Activated CD8-positive, alpha-beta memory T cell treated with anti-CD3 and anti-CD28 coated beads, Interleukin-2, amount 10 ng/mL, durations not matched to agents 7 days and 5 days (primary cell): Measurements from ENCODE around the gene SNRNP27. TPM values are rescaled to one million over a fixed set of nuclear protein-coding genes. Genes with fewer than 3 reads are reported as not detected.
"Not testable (repeated sequence)": the region's sequence is repeated elsewhere in the genome, so short reads cannot be mapped to it uniquely, and the experiment has no call there.

Experiments
- ATAC-seq: fragments of 150-1000 bp; cut with Tn5 transposase; one replicate; pipeline ENCODE4 v1.10.0; 2021; ENCODE audit warnings: moderate library complexity
- CTCF ChIA-PET: fragments of 350-600 bp; sonication (Branson Sonifier 250); formaldehyde crosslinking; loops from one replicate; lab custom pipeline; 2021; ENCODE audit warnings: antibody characterized with exemption; lab: Charles Lee
- DNase-seq: peaks from one replicate; pipeline ENCODE4 v3.0.0-alpha.2; 2020
- H3K27ac Mint-ChIP-seq: one replicate; pipeline ENCODE4 v1.8.0; 2021; ENCODE audit warnings: mild to moderate bottlenecking, mixed read lengths
- H3K27me3 Mint-ChIP-seq: one replicate; pipeline ENCODE4 v1.8.0; 2021; ENCODE audit warnings: mixed read lengths
- H3K36me3 Mint-ChIP-seq: one replicate; pipeline ENCODE4 v1.8.0; 2021; ENCODE audit warnings: mild to moderate bottlenecking, mixed read lengths
- H3K4me1 Mint-ChIP-seq: one replicate; pipeline ENCODE4 v1.8.0; 2021; ENCODE audit warnings: mixed read lengths
- H3K4me3 Mint-ChIP-seq: one replicate; pipeline ENCODE4 v1.8.0; 2021; ENCODE audit warnings: mild to moderate bottlenecking, moderate library complexity, mixed read lengths
- H3K9me3 Mint-ChIP-seq: one replicate; pipeline ENCODE4 v1.8.0; 2022; ENCODE audit warnings: low read depth, mixed read lengths
- total RNA-seq, 2 experiments: library from RNA; stranded (reverse); gene quantifications; one replicate each; pipeline ENCODE4 v1.2.3, GENCODE V29; 2021

Gene SNRNP27
- total RNA-seq, 2 experiments from 2014 or later = 54.6 to 60.0 TPM

DNA sequence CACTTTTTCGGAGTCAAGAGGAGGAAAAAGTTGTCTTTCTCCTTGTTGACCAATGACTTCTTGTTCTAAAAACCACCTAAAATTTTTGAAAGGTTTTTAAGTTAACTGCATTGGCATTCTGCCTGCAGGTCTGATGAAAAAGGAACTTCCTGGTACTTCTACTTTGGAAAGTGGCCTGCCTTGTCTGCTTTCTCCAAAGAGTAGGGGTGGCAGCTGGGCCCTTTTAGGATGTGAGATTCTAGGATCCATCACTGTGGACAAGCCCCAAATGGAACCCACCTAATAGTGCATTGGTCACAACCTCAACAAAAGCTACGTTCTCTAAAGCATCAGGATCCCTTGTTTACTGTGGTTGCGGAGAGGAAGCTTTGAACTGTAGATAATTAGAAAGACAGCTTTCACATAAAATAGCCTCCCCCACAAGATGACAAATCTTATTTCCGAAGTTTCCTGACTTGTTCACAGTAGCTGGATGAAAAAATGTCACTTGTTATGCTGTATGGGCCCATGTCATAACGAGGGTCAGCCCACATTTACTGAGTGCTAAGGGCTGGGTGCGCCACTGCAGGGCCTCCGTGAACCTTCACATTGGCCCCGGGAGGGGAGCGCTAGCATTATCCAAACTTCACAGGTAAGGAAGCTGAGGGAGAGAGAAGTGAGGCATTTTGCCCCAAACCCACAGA is 50.2 kb downstream of the SNRNP27 start:
- Mint-ChIP-seq H3K9me3 (no peaks in the 10 kb centered on the region), H3K27ac (no peak overlapping the region), H3K27me3 (no peaks in the 10 kb centered on the region), H3K4me3 (no peak overlapping the region), H3K4me1 (peaks cover 40% of the 10 kb centered on the region), H3K36me3 (peaks cover 32% of the 10 kb centered on the region)
- DNase-seq = peak; percentile 36
- no peak for ATAC-seq
- CTCF ChIA-PET = interaction anchor here (1.4 kb wide), 1 partner anchor 32 kb away, joined by 3 read pairs; no protein-coding TSS in a partner anchor

DNA sequence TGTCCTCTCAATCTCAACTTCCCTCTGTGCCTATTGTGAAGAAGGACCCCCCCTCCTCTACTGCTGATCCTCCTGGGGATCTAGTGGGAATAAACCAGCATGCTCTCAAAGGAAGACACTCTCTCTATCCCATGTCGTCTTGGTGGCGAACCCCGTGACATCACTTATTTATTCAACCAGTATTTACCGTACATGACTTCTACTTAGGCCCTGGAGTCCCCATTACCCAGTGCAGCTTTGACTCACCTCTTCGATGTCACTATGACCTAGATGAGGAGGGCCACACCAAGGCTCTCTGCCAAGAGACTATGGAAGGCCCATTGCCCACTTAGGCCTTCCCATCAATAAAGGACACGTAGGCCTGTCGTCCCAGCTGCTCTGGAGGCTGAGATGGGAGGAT is 51.0 kb downstream of the SNRNP27 start:
- peak overlapping the region; percentile 31 for H3K27ac Mint-ChIP-seq
- CTCF ChIA-PET = interaction anchor here (1.4 to 2.7 kb wide), 3 partner anchors 10 to 125 kb away, joined by 3 to 17 read pairs (median 10); no protein-coding TSS in a partner anchor
- peaks cover 41% of the 10 kb centered on the region for H3K4me1 Mint-ChIP-seq
- H3K4me3 Mint-ChIP-seq = no peak overlapping the region
- peaks cover 26% of the 10 kb centered on the region for H3K36me3 Mint-ChIP-seq
- ATAC-seq (no peak), DNase-seq (peak; percentile 36)
- no peaks in the 10 kb centered on the region for H3K9me3 Mint-ChIP-seq
- no peaks in the 10 kb centered on the region for H3K27me3 Mint-ChIP-seq

DNA sequence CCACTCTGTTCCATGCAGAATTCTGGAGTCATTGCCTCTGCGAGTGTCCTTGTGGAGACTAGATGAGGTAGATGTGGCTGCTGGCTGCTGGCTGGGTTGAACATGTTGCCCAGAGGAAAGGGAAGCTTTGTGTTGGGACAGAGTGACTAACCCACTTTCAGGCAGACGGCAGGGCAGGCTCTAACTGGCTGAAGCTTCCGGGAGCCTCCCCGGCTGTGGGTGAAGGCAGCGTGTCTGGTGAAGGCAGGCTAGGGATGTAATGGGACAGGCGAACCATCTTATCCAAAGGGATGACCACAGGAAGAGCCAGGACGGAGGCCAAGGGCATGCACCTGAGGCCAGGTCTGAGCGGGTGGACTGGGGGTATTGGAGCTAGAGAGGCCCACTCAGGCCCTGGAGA is 51.7 kb downstream of the SNRNP27 start:
- Mint-ChIP-seq H3K4me3 (no peak overlapping the region), H3K4me1 (peaks cover 41% of the 10 kb centered on the region), H3K27me3 (no peaks in the 10 kb centered on the region), H3K27ac (peak overlapping the region; percentile 93), H3K36me3 (peaks cover 23% of the 10 kb centered on the region), H3K9me3 (no peaks in the 10 kb centered on the region)
- DNase-seq (peak; percentile 33), ATAC-seq (no peak)
- CTCF ChIA-PET = interaction anchor here (1.4 to 2.7 kb wide), 3 partner anchors 11 to 124 kb away, joined by 3 to 17 read pairs (median 10); no protein-coding TSS in a partner anchor

DNA sequence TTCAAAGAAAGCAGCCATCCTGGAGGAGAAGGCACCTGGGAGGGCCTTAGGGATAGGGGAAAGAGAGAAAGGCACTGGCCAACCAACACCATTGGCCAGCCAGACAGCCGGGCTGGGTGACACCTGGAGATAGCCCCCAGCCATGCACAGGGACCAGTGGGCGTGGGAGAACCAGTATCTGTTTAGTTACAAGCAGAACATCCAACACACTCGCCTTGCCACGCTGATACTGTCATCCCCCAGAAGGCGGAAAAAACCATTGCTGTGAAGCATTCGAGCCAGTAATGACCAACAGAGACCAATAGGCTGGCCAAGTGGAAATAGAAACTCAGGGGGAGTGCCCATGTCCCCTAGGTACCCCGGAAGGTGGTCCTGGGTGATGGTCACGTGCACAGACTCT is 52.2 kb downstream of the SNRNP27 start:
- ATAC-seq = no peak
- peaks cover 41% of the 10 kb centered on the region for H3K4me1 Mint-ChIP-seq
- H3K4me3 Mint-ChIP-seq = no peak overlapping the region
- H3K9me3 Mint-ChIP-seq = no peaks in the 10 kb centered on the region
- no peaks in the 10 kb centered on the region for H3K27me3 Mint-ChIP-seq
- H3K27ac Mint-ChIP-seq = peak overlapping the region; percentile 93
- CTCF ChIA-PET = interaction anchor here (1.0 to 2.7 kb wide), 5 partner anchors 11 to 221 kb away, joined by 3 to 17 read pairs (median 8); partner anchors contain the start of gene MXD1
- peak; percentile 39 for DNase-seq
- H3K36me3 Mint-ChIP-seq = peaks cover 19% of the 10 kb centered on the region

DNA sequence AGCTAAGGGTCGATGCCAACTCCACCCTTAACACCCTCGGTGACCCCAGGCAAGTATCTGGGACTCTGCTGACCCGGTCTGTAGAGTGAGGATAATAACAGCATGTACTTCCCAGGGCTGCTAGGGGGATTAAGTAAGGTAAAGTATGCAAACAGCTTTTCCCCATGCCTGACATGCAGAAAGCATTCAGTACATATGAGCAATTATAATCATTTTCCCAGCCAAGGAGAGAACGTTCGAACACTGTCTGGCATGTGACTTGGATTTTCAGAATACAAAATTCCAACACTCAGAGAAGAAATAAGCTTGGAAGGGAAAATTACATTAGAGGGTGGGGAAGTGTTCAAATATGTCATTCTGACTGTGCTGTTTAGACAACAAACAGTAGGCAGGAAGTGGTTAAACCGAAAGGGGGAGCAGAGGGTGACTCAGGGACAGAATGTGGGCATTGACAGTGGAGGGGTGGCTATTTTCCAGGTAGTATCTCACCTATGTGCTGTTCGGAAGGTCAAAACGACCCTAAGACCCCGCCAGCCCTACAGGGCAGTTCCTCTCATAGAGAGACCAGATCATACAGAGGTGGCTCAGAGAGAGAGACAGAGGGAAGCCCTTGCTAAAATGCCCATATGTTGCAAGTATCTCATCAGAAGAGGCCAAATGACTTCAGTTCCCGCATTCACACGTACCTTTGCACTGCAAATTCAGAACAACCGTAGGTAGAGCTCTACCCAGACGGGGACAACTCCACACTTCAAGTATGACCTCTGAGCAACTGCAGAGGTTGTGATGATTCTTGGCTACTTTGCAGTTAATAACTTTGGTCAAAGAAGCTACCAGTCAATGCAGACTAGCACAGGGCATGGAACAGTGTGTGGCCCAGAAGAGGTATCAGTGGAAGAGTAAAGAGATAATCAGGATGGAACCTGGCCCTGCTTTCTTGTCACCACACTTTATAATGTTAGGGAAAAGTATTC is 52.9 kb downstream of the SNRNP27 start:
- ATAC-seq (peak; percentile 94), DNase-seq (peak; percentile 89)
- CTCF ChIA-PET = interaction anchor here (0.9 to 2.7 kb wide), 7 partner anchors 9 to 222 kb away, joined by 3 to 17 read pairs (median 5); partner anchors contain the start of gene MXD1
- peaks cover 17% of the 10 kb centered on the region for H3K36me3 Mint-ChIP-seq
- H3K9me3 Mint-ChIP-seq = no peaks in the 10 kb centered on the region
- no peaks in the 10 kb centered on the region for H3K27me3 Mint-ChIP-seq
- peak overlapping the region; percentile 52 for H3K4me3 Mint-ChIP-seq
- H3K4me1 Mint-ChIP-seq = peaks cover 41% of the 10 kb centered on the region
- peak overlapping the region; percentile 93 for H3K27ac Mint-ChIP-seq

DNA sequence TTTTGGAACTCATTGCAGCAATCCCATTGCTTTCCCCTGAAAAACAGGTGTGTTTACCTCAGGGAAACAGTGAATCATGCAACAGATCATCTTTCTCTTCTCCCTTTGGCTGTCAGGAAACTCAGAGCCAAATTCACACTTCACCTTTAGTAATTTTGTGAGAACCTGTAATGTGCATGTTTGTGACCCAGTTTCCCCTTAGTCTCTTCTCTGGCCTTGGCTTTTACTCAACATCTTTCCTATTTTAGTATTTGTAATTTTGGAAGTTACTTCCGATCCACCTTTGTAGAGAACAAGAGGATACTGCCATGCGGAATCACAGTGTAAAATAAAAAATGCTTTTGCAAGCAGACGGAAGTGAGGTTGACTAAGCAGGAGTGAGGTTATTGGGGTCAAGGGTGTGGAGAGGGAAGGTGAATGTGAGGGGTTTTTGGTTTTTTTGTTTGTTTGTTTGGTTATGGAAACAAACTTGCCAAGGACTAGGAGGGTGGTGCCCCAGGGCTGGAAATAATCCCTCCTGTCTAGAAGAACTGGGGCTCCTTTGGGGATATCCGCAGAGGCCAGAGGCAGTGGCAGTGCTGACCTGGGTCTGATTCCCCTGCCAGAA is 53.7 kb downstream of the SNRNP27 start:
- no peak for ATAC-seq
- H3K4me1 Mint-ChIP-seq = peaks cover 43% of the 10 kb centered on the region
- peak overlapping the region; percentile 93 for H3K27ac Mint-ChIP-seq
- H3K27me3 Mint-ChIP-seq = no peaks in the 10 kb centered on the region
- no peaks in the 10 kb centered on the region for H3K9me3 Mint-ChIP-seq
- DNase-seq = peak; percentile 39
- H3K36me3 Mint-ChIP-seq = peaks cover 11% of the 10 kb centered on the region
- no peak overlapping the region for H3K4me3 Mint-ChIP-seq
- CTCF ChIA-PET = interaction anchor here (0.9 to 2.6 kb wide), 5 partner anchors 8 to 122 kb away, joined by 3 to 17 read pairs (median 5); partner anchors contain the start of gene MXD1

DNA sequence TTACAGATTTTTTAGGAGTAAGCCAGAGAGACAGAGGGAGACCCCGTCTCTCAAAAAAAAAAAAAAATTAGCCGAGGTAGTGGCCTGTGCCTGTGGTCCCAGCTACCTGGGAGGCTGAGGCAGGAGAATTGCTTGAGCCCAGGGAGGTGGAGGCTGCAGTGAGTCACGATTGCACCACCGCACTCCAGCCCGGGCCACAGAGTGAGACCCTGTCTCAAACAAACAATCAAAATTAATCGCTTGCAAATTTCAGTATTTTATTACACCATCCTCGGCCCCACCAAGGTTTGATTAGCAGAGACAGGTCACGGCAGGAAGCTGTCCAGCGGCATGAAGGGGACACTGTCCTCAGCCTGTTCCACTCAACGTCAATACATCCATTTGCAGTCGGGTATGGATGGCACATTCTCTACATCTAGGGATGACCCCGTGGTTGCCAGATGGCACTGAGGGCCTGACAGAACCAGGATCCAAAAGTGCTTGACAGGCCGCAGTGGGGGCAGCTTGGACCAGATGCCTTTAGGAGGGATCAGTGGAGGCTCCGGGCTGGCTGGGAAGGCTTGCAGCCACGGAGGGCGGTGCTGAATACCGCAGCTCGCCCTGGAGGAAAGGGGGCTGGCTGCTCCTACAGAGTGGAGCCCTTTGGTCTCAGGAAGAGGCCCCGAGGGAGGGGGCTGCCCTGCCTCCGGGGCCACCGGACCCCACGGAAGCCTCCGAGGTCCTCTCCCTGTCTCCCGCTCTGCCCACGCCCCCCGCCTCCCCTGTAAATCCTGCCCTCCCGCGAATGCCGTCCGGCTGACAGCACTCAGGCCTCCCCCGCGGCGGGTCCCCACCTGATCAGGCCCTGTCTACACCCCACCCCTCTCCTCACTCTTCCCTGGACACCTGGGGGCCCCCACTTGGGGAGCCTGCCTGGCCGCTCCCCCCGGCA is 54.5 kb downstream of the SNRNP27 start:
- CTCF ChIA-PET = interaction anchor here (1.2 kb wide), 1 partner anchor 195 kb away, joined by 3 read pairs; no protein-coding TSS in a partner anchor
- Mint-ChIP-seq H3K4me3 (no peak overlapping the region), H3K36me3 (peaks cover 5% of the 10 kb centered on the region), H3K27me3 (no peaks in the 10 kb centered on the region), H3K9me3 (no peaks in the 10 kb centered on the region), H3K4me1 (peaks cover 39% of the 10 kb centered on the region), H3K27ac (no peak overlapping the region)
- DNase-seq (peak; percentile 35), ATAC-seq (no peak)

DNA sequence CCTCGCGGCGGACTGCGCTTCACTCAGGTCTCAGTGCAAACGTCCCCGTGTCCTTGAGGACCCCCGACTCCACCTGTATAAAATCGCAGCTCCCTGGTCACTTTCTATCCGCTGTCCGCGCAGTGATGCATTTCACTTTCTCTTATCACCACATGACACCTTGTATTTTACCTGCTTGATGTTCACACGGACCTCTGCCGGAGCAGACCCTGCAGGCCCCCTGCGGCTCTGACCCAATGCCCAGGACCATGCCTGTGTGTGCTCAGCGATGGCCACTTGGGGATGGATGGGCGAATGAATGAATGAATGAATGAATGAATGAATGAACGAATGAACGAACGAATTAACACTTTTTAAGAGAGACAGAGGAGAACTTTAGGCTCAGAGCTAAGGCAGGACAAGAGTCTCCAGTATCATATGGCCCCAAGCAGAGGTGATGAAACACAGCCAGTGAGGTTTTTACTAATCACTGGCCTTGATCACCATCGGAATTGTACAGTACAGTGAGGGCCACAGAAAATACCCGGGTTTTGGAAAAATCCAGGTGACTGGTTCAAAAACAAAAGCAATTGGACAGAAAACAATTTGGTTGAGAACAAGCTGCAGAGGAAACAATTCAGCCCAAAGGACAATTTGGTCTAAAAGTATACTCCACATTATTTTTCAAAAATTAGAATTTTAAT is 55.3 kb downstream of the SNRNP27 start:
- Mint-ChIP-seq H3K27me3 (no peaks in the 10 kb centered on the region), H3K9me3 (no peaks in the 10 kb centered on the region), H3K4me3 (no peak overlapping the region), H3K4me1 (peaks cover 34% of the 10 kb centered on the region), H3K27ac (peak overlapping the region; percentile 13), H3K36me3 (peaks cover 2% of the 10 kb centered on the region)
- ATAC-seq (no peak), DNase-seq (peak; percentile 34)
- CTCF ChIA-PET = interaction anchor here (1.2 kb wide), 1 partner anchor 194 kb away, joined by 3 read pairs; no protein-coding TSS in a partner anchor

DNA sequence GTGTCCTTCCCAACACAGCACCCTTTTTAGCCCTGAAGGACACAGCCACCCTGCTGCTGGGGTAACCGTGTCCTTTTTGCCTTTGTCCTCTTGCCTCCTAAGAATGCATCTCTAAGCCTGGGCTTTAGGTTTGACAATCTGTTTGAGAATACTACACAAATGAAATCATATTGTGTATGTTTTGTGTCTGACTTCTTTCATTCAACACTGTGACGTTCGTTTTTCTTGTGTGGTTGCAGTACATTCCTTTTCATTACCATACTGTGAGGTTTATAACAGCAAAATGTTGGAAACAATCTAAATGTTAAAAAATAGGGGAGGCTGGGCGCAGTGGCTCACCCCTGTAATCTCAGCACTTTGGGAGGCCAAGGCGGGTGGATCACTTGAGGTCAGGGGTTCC is 56.5 kb downstream of the SNRNP27 start:
- Mint-ChIP-seq H3K4me1 (peaks cover 31% of the 10 kb centered on the region), H3K27ac (no peak overlapping the region), H3K36me3 (peaks cover 2% of the 10 kb centered on the region), H3K9me3 (no peaks in the 10 kb centered on the region), H3K4me3 (no peak overlapping the region), H3K27me3 (peaks cover under 1% of the 10 kb centered on the region)
- CTCF ChIA-PET = interaction anchor here (0.6 kb wide), 1 partner anchor 64 kb away, joined by 3 read pairs; no protein-coding TSS in a partner anchor
- ATAC-seq (no peak), DNase-seq (peak; percentile 38)

DNA sequence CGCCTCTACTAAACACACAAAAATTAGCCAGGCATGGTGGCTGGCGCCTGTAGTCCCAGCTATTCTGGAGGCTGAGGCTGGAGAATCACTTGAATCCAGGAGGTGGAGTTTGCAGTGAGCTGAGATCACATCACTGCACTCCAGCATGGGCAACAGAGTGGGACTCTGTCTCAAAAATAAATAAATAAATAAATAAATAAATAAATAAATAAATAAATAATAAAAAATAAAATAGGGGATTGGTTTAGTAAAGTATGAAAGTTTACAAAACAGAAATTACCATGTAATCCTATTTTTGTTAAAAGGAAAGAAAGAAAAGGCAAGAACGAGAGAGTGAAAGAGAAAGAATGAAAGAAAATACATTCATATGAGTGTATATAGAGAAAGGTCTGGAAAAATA is 56.9 kb downstream of the SNRNP27 start:
- H3K27ac Mint-ChIP-seq, ATAC-seq, H3K27me3 Mint-ChIP-seq, H3K4me3 Mint-ChIP-seq, DNase-seq, H3K9me3 Mint-ChIP-seq, H3K36me3 Mint-ChIP-seq: not testable (repeated sequence)
- CTCF ChIA-PET = interaction anchor here (0.6 kb wide), 1 partner anchor 64 kb away, joined by 3 read pairs; no protein-coding TSS in a partner anchor
- peaks cover 26% of the 10 kb centered on the region for H3K4me1 Mint-ChIP-seq

DNA sequence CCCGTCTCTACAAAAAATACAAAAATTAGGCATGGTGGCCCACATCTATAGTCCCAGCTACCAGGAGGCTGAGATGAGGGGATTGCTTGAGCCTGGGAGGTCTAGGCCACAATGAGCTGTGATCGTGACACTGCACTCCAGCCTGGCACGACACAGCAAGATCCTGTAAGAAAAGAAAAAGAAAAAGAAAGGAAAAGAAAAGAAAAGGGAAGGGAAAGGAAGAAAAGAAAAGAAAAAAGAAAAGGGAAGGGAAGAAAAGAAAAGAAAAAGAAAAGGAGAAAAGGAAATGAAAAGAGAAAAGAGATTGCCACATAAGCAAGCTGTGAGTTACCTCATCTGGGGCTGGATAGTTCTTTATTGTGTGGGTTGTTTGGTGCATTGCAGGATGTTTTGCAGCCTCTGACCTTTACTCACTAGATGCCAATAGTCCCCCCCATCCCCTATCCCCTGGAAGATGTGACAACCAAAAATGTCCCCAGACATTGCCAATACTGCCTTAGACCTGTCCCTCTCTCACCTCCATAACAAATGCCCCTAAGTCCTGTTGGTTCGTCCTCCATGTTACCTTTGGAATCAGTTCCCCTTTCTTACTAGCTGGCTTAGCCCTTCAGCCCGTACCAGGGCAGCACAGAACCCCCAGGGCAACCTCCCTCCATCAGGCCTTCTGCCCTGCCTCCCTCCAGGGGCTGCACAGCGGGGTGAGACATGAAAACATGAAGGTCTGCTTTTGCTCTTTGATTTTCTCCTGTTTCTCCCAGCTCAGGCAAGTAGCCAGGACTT is 58.8 kb downstream of the SNRNP27 start:
- H3K36me3 Mint-ChIP-seq = no peaks in the 10 kb centered on the region
- no peak overlapping the region for H3K4me3 Mint-ChIP-seq
- ATAC-seq = no peak
- H3K27ac Mint-ChIP-seq = peak overlapping the region; percentile 56
- DNase-seq = peak; percentile 27
- H3K4me1 Mint-ChIP-seq = peaks cover 9% of the 10 kb centered on the region
- H3K9me3 Mint-ChIP-seq = no peaks in the 10 kb centered on the region
- peaks cover 23% of the 10 kb centered on the region for H3K27me3 Mint-ChIP-seq
- CTCF ChIA-PET = interaction anchor here (1.1 kb wide), 1 partner anchor 119 kb away, joined by 3 read pairs; no protein-coding TSS in a partner anchor
